ENCODE measurements around the gene SNX11.
"Not testable (repeated sequence)": the region's sequence is repeated elsewhere in the genome, so short reads cannot be mapped to it uniquely, and the experiment has no call there.

SNX11 gene

GRCh38 chr17:48107137-48108055, at the start of gene SNX11:
Gene SNX11 (plus strand): TSS chr17:48107766. CDS start chr17:48112044, 4,278 bp downstream.
- DNase-seq (ENCODE audit: low read depth), result peak; percentile 79

- no peak for DNase-seq (ENCODE audit: low read depth)
These were observed 49.0 kb upstream of the SNX11 start for GRCh38 chr17:48058393-48059124.

- DNase-seq (ENCODE audit: low read depth), result no peak
These were observed 48.4 kb upstream of the SNX11 start for GRCh38 chr17:48059125-48059668.

GRCh38 chr17:48060249-48060648, 47.3 kb upstream of the SNX11 start:
- DNase-seq (ENCODE audit: low read depth), result no peak

GRCh38 chr17:48062273-48062672, 45.3 kb upstream of the SNX11 start:
- DNase-seq (ENCODE audit: low read depth), result no peak

GRCh38 chr17:48064638-48065037, 42.9 kb upstream of the SNX11 start:
- DNase-seq (ENCODE audit: low read depth), result no peak

- no peak for DNase-seq (ENCODE audit: low read depth)
These were observed 41.4 kb upstream of the SNX11 start for GRCh38 chr17:48066192-48066591.

- no peak for DNase-seq (ENCODE audit: low read depth)
These were observed 40.9 kb upstream of the SNX11 start for GRCh38 chr17:48066656-48067055.

GRCh38 chr17:48067245-48067644, 40.3 kb upstream of the SNX11 start:
- no peak for DNase-seq (ENCODE audit: low read depth)

- DNase-seq (ENCODE audit: low read depth), result peak; percentile 31
These were observed 39.8 kb upstream of the SNX11 start for GRCh38 chr17:48067808-48068207.

- DNase-seq (ENCODE audit: low read depth), result peak; percentile 48
These were observed 39.0 kb upstream of the SNX11 start for GRCh38 chr17:48068491-48068961.

- no peak for DNase-seq (ENCODE audit: low read depth)
These were observed 37.4 kb upstream of the SNX11 start for GRCh38 chr17:48070195-48070594.

- peak; percentile 26 for DNase-seq (ENCODE audit: low read depth)
These were observed 35.9 kb upstream of the SNX11 start for GRCh38 chr17:48071654-48072053.

GRCh38 chr17:48072811-48073210, 34.8 kb upstream of the SNX11 start:
- not testable (repeated sequence) for DNase-seq (ENCODE audit: low read depth)

GRCh38 chr17:48073566-48074094, 33.9 kb upstream of the SNX11 start:
- peak; percentile 26 for DNase-seq (ENCODE audit: low read depth)

- peak; percentile 77 for DNase-seq (ENCODE audit: low read depth)
These were observed 33.1 kb upstream of the SNX11 start for GRCh38 chr17:48074322-48075081.

- not testable (repeated sequence) for DNase-seq (ENCODE audit: low read depth)
These were observed 30.4 kb upstream of the SNX11 start for GRCh38 chr17:48077152-48077551.

GRCh38 chr17:48081858-48082257, 25.7 kb upstream of the SNX11 start:
- no peak for DNase-seq (ENCODE audit: low read depth)

- no peak for DNase-seq (ENCODE audit: low read depth)
These were observed 22.6 kb upstream of the SNX11 start for GRCh38 chr17:48084932-48085331.

- no peak for DNase-seq (ENCODE audit: low read depth)
These were observed 14.1 kb upstream of the SNX11 start for GRCh38 chr17:48093341-48094045.

- DNase-seq (ENCODE audit: low read depth), result peak; percentile 13
These were observed 12.0 kb upstream of the SNX11 start for GRCh38 chr17:48095611-48096010.
